ENCODE data around the gene FETUB.

The FETUB gene, protein sequence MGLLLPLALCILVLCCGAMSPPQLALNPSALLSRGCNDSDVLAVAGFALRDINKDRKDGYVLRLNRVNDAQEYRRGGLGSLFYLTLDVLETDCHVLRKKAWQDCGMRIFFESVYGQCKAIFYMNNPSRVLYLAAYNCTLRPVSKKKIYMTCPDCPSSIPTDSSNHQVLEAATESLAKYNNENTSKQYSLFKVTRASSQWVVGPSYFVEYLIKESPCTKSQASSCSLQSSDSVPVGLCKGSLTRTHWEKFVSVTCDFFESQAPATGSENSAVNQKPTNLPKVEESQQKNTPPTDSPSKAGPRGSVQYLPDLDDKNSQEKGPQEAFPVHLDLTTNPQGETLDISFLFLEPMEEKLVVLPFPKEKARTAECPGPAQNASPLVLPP

DNA sequence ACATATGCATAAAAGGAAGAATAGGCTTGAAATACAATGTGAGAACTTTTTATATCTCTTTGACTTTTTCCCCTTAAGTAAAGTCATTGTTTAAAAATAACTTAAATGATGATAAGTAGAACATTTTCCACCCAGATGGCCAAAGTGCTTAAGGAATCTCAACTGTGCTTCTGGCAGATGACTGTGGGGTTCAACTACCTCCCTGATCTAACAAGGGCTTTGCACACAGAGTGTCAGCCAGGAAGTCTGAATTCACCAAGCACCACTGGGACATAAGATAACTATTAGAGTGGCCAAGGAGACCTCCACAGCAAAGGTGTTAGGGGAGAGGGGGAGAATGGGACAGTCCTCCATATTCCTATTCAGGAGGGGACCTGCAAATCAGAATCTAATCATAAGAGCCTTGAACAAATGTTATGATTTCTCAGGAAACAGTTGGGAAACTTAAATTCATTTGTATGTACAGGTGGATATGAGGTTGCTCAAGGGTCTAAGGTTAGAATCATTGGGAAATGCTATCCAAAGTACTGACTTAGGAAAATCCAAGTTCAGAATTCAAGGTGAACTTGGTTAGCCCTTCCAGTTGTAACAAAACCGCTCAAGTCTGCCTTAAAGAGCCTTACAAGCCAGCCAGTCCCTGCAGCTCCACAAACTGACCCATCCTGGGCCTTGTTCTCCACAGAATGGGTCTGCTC is at the start of gene FETUB:
TSS of gene FETUB (plus strand) at position 622 of the 695 bp plus-strand sequence. CDS start at position 684, 62 bp downstream.
- DNase-seq (ENCODE audit: low read depth, low spot score): no peak

DNA sequence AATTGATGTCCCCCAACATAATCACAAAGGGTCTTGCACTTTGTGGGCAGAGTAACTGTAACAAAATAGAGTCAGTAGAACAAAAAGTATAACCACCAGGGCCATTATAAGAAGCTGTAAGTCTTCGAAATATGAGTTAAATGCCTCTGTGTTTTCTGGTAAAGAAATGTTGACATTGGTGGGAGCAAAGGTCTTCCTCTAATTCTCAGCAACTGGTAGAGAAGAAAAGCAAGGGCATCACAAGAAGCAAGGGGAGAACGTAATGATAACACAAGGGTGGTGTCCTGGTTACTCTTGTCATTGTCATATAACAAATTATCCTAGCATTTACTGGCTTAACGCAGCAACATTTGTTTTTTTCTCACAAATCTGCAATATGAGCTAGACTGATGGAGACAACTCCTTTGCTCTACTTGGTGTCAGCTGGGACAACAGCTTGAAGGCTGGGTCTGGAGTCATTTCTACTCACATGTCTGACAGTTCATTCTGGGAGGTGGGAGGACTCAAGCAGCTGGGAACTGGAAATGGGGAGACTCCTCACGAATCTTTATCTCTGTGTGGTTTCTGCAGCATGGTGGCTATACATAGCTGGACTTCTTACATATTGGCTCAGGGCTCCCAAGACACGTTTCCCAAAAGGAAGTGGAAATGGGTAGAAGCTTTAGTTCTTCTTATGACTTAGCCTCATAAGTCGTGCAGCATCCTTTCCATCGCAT is 49.5 kb upstream of the FETUB start:
- no peak for DNase-seq (ENCODE audit: low read depth, low spot score)

DNA sequence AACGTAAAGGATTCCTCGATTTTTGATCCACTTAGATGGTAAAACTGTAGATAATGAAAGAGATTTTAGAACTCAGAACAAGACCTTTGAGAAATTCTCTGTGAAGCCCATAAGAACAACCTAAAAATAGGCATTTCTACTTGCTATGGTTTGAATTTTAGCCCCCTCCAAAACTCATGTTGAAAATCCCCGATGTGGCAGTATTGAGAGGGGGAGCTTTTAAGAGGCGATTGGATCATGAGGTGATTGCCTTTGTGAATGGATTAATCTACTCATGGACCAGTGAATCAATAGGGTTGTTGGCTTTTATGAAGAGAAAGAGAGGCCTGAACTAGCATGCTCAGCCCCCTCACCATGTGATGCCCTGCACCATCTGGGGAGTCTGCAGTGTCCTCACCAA is 47.5 kb upstream of the FETUB start:
- DNase-seq (ENCODE audit: low read depth, low spot score): no peak

DNA sequence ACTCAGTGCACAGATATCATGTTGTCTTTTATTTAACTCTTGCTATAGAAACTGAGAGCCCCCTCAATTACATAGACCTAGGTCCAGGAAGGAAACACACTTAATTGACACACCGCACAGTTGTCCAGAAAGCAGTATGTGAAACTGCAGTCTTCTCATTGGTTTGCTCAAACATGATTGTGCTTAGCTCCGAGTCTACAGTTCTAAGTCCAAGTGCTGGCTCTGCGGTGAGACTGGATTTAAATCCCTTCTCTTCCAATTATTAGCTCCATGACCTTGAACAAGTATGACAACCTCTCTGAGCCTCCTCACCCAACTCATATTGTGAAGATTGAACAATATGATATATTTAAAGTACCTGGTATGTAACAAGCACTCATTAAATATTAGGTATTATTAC is 46.3 kb upstream of the FETUB start:
- no peak for DNase-seq (ENCODE audit: low read depth, low spot score)

DNA sequence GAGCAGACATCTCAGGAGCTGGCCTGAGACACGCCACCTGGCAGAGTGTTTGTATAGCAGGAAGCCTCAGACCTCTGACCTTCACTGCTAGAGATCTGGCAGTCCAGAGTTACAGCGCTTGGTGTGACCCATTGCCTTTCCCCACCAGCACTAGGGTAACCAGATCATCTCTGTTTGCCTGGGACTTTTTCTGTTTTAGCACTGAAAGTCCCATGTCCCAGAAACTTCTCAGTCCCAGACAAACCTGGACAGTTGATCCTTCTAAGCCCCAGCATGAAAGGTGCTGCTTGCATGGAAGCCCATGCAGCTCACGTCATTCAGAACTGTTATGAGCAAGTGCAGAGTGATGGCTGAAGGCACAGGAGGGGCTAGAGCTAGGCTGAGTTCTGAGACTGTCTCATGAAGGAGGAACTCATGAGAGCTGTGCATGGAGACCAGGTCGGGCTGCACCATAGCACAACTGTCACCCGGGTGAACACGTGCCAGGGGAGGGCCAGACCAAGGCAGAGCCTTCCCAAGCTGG is 45.5 kb upstream of the FETUB start:
- no peak for DNase-seq (ENCODE audit: low read depth, low spot score)

DNA sequence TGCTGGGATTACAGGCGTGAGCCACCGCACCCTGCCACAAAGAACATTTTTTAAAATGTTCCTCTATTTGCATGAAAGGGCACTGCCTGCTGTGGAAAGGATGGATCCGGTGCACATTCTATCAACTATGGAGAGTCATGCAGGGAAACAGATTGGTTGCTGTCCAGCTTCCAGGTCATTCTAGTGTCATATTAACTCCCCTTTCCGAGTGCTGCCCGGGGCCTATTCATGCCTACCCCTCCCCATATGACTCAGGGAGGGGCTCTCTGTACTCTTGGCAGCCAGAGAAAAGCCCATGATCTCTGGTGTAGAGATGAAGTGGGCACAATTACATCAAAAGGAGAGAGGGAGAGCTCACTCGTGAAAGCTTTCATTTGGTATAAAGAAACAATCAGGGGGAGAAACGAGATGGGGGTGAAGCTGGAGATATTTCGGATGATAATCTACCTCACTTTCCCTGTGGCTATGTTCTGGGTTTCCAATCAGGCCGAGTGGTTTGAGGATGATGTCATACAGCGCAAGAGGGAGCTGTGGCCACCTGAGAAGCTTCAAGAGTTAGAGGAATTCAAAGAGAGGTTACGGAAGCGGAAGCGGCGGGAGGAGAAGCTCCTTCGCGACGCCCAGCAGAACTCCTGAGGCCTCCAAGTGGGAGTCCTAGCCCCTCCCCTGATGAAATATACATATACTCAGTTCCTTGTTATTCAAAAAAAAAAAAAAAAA is 43.5 kb upstream of the FETUB start:
- no peak for DNase-seq (ENCODE audit: low read depth, low spot score)

DNA sequence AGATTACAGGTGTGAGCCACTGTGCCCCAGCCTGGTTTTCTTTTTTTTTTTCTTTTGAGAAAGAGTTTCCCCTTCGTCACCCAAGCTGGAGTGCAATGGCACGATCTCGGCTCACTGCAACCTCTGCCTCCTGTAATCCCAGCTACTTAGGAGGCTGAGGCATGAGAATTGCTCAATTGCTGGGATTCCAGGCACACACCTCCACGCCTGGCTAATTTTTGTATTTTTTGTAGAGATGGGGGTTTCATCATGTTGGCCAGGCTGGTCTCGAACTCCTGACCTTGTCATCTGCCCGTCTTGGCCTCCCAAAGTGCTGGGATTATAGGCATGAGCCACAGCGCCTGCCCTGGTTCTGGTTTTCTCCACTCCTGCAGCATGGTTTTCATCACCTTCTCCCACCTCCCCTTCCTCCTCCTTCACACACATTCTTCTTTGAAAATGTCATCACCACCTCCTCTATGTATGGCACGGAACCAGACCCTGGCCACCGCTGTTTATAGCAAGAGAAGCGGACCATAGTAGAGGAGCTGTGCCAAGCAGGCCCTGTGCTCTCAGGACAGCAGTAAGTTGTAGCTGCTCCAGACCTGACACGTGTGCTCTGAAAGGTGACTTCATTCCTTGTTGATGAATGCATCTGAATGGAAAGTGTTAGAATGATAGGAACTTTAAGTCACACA is 42.0 kb upstream of the FETUB start:
- no peak for DNase-seq (ENCODE audit: low read depth, low spot score)

DNA sequence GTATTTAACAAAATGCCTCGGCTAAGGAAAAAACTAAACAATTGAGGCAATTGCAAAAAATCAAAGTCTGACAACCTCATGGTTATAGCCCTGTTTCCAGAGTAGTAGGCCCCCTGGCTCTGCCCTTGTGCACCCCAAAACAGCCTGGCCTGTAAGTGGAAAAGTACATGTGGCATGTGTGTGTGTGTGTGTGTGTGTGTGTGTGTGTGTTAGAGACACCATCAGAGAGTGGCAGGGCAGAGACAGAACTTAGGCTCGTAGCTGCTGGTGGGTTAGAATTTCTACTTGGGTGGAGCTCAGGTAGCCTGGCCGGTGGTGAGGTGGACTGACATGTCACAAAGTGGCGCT is 41.4 kb upstream of the FETUB start:
- DNase-seq (ENCODE audit: low read depth, low spot score): no peak

DNA sequence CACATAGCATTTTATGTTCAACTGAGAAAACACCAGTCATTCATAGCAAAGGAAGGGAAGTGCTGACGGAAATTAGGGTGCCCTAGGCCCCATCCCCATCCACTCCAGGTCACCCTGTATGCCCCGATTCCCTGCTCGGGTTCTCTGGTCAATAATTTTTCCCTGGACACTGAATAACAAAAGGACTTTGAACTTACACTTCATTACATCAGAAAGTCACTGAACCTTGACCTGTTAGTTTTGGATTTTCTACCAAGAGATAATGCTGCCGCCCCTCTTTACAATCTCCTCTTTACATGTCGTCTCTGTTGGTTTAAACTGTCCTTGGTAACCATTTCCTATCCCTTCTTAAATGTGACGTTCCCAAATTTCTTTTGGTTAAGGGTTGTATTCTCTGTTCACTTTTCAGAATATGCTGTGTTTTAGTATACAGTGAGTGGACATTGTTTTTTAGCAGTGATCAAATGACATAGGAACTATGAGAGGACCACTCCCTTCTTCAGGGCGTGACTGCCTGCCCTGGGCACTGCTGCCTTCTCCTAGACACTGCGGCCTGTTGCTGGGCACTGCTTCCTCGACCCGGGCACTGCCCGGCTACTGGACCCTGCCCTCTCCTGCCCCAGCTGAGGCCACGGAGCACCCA is 40.9 kb upstream of the FETUB start:
- no peak for DNase-seq (ENCODE audit: low read depth, low spot score)

DNA sequence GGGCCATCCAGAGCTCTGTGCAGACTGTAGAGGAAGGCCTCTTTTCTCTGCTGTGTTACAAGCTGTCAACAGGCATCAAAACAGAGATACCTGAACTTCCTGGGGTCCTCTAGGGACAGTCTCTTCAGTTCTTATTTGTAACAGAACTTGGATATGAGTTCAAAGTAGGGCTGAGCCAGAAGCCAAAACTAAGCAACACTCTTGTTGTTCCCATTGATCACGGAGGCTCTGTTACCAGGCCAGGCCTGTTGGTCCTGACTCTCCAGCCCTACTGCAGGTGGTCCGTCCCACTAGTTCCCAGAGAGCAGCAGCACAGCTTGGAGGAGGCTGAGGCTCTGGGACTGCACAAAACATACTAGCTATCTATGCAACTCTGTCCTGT is 40.4 kb upstream of the FETUB start:
- DNase-seq (ENCODE audit: low read depth, low spot score): no peak

DNA sequence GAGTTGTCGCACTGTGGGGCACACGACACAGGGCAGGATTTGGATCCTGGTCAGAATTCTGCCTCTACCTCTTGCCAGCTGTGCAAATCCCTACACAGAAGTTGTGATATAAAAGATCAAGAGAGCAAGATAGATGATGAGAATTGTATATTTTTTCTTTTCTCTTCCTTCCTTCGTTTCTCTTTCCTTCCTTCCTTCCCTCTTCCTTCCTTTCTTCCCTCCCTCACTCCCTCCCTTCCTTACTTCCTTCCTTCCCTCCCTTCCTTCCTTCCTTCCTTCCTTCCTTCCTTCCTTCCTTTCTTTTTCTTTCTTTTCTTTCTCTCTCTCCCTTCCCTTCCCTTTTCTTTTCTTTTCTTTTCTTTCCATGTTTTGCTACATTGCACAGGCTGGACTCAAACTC is 39.3 kb upstream of the FETUB start:
- DNase-seq (ENCODE audit: low read depth, low spot score): no peak

DNA sequence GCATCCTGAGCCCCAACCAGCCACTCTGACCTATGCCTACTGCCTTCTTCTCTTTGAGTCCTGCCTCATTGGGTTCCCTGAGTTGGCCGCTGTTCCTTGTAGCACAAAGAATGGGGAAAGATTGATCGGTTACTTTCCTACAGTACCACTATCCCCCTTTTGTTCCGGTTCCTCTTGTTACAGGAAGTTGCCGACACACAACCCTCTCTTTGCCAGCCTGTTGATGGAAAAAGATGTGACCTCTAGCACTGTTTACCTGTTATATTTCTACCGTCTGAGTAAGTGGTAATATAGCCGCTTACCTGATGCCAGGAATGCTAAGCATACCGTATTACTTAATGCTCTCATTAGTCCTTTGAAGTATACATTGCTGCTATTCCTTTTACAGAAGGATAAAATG is 37.0 kb upstream of the FETUB start:
- DNase-seq (ENCODE audit: low read depth, low spot score): no peak

DNA sequence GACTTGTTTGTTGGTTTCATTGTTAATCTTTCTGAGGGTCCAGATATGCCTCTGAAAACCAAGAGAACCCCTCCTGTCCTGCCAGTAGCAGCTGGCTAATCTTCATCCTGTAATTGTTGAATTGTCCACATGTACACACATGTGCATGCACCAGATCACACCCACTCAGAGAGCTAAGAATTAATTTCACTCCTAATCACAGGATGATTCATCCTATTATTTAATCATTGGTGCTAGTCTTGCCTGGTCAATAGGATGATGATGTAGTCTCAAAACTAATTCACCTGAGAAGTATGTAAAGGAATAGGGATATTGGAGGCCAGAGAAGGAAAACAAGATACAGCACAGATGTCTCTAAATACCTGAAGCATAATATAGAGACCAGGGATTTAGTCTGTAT is 35.1 kb upstream of the FETUB start:
- no peak for DNase-seq (ENCODE audit: low read depth, low spot score)

DNA sequence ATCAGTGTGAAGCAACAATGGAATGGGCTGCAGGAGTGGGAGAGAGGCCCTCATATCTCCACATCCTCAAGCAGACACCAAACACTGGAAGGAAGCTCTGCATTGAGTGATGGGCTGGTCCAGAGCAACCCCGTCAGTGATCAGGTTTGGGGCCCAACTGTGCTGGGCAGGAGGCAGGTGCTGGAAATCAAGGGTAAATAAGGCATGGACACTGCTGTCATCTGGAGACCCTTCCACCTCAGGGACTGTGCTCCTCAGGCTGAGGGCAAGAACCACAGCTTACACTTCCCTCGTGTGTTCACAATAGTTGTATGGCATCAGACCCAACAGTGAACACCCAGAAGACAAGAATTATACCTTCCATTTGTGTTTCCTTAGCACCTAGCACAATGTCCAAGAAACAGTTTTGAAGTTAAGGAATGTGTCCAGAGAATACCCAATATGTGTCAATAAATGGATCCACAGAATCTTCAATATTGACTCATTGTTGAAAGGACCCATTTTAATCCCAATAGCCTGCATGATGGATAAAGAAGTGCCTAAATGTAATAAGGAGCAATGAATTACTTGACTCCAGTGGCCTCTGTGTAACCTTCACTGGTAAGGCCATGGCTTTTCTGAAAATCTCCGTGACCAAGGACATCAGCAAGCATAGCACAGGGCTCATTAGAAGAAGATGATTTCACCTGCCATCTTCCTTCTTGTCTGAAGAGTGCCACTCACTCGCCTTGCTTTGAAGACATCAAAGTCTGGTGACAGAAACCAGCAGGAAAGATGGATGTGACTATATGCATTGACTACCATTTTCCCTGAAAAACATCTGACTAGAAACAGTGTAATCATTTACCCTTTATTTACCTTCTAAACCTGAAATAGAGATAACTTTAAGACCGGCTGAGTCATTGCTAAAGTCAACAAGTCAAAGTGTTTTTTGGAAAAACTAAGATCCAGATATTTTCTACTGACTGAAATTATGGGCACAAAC is 34.3 kb upstream of the FETUB start:
- DNase-seq (ENCODE audit: low read depth, low spot score): no peak

DNA sequence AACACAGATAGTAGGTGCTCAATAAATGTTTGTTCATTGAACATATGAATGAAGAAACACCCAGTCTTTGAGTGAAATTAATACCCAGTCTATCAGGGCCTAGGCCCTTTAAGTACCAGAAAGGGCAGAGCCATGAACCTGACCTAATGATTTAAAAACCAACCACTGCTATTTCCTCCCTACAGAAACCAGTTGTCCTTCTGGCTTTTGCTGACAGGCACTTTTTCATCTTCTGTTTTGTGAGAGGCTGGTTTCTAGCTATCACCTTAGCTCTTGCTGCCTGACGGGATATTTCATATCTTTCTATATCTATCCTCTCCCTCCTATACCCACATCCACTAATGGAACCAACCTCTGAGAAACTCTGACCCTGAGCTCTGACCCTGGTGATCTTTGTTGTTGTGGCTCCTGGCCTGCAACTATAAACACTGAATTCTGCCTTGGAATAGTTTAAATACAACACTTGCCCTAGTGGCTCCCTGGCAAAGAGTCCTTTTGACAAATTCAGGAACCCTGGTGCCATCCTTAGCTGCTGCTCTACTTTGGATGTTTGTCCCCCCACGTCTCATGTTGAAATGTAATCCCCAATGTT is 31.5 kb upstream of the FETUB start:
- no peak for DNase-seq (ENCODE audit: low read depth, low spot score)

DNA sequence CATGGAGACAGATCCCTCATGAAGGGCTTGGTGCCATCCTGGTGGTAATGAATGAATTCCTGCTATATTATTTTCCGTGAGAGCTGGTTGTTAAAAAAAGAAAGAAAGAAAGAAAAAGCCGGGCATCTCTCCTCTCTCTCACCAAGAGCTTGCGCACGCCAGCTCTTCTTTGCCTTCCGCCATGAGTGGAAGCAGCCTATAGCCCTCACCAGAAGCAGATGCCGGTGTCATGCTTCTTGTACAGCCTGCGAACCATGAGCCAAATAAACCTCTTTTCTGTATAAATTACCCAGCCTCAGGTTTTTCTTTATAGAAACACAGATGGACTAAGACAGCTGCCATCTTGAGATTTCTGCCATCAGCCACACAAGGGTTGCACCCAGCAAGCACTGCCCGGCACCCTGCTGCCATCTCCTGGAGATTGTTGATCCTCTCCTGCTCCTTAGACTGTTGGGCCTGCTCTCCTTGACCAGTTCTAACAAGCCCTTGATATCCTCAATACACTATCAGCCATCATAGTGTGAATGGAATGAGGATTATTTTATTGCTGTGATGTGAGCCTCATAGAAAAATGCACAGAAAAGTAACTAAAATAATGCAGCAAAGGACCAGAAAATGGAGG is 30.8 kb upstream of the FETUB start:
- no peak for DNase-seq (ENCODE audit: low read depth, low spot score)

DNA sequence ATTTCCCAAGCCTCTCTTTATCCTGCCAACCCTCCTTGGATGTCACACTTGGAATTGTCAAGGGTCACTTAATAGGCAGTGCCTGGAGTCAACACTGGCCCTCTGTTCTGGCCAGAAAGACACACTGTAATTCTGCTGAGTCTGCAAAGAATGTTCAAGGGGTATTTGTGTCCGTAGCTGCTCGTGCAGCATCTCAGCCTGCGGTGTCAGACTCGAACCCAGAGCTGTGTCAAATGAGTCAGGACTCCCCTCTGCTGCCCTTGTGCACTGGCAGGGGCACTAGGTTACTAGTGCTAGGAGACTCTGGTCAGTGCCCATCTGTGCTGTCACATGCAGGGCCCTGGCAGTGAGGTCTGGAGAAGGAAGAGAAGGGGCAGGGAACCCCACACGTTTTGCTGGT is 28.1 kb upstream of the FETUB start:
- no peak for DNase-seq (ENCODE audit: low read depth, low spot score)

DNA sequence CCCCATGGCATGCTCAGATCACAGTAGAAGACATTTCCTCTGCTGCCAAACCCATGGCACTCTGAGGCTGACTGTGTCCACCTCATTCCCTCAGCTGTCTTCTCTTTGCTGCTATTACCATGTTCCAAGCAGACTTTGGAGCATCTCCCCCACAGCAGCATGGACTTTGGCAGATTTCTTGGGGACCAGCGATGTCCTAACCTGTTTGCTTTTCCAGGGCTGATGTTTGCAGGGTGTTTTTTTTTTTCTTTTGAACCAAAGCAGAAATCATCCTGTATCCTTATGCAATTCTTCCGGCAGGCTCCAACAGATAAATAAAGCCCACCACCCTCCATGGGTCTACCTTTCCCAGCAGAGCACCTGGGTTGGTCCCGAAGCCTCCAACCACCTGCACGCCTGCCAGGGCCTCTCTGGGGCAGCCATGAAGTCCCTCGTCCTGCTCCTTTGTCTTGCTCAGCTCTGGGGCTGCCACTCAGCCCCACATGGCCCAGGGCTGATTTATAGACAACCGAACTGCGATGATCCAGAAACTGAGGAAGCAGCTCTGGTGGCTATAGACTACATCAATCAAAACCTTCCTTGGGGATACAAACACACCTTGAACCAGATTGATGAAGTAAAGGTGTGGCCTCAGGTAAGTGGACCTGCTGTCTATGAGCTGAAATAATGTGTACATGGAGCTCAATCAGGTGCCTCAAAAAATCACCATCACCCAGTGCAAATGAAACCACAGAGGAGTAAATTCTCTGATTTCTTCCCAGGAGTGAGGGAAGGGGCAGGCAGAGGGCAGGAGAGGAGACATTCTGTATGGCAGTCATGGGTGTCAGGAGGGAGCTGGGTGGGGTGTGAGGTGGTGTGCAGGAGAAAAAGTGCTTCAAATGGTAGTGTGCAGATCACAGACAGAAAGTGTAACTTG is 27.2 kb upstream of the FETUB start, which contains the start of gene AHSG:
TSS of gene AHSG (plus strand) at position 340 of the 916 bp plus-strand sequence. CDS start at position 422, 82 bp downstream.
- no peak for DNase-seq (ENCODE audit: low read depth, low spot score)
